G401.6 (cell line): ENCODE measurements around the gene LRBA.

Experiments used
- FAIRE-seq: peaks from 2 replicates; lab custom pipeline; 2012; peaks lifted over from hg19 to GRCh38; lab: Jason Lieb, UNC

LRBA gene

DNA sequence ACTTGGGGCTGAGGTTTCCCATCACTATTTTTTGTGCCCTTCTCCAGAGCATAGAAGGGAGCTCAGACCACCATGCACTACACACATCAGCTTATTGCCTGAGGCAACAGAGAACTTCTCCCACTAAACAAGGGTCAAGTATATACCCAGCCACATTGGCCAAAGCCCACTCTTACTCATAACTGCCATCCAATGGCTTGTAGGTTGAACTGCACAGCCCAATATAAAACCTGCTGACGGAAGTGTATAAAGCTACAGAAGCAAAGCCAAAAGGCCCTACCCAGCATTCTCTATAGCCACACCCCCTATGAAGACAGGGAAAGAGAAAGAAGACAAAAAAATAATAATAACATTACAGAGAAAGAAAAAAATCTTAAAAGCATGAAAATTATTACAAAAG lies 139.7 kb downstream of the LRBA start:
- no peak for FAIRE-seq

DNA sequence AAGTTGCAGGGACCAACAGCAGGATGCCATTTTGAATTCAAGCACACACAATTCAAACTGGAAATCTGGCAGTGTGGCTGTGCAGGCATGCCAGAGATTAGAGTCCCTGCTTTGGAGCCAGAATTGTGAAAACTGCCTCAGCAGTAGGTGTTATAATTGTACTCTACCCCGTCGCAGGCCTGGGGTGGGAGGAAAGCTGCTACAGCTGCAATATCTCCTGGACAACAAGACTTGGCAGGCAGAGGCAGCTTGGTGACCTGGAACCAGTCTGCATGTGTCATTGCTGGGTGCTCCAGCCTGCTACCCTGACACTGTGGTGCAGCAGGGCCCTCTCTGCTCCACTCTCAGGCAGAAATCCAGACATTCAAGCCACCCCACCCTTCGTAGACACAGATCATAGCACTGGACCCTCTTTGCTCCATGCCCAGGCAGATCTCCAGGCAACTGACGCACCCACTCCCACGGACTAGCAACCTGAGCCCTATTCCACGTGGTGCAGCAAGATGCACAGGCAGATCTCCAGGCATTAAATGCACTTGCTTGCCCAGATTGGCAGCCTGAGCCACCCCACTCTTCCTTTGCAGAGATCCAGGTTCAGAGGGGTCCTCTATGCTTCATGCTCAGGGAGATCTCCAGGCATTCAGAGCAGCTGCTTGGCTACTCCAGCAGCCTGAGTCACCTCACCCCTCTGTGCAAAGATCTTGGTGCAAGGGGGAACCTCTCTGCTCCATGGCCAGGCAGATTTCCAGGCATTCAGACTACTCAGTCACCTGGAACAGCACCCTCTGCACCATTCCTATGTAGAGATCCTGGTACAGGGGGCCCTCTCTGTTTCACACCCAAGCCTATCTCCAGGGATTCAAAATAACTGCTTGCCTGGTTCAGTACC lies 140.5 kb downstream of the LRBA start:
- FAIRE-seq: no peak

DNA sequence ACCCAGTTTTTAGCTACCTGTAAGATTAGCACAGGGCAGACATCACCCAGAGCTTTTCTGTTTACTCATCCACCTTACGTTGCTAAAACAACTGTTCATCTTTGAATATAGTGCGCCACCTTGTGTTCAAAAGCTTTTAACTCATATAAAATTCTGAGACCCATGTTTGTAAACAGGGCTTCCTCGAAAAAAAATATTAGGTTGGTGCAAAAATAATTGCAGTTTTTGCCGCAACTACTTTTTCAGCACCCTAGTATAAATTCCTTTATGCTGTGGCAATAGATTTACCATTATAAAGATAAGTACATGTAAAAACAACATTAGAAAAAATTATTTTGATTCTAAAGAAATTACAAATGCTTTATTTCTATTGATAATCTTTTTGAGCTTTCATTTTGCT lies 147.9 kb downstream of the LRBA start:
- peak; percentile 98 for FAIRE-seq

DNA sequence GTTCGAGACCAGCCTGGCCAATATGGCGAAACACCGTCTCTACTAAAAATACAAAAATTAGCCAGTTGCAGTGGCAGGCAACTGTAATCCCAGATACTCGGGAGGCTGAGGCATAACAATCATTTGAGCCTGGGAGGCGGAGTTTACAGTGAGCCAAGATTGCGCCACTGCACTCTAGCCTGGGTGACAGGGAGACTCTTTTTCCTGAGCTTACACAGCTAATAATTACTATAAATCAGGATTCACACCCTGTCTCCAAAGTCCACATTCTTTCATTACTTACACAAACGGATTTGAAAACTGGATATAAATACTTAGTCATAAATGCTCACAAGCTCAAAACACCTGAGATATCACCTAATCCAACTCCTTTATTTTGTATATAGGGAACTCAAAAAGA lies 151.6 kb downstream of the LRBA start:
- no peak for FAIRE-seq

DNA sequence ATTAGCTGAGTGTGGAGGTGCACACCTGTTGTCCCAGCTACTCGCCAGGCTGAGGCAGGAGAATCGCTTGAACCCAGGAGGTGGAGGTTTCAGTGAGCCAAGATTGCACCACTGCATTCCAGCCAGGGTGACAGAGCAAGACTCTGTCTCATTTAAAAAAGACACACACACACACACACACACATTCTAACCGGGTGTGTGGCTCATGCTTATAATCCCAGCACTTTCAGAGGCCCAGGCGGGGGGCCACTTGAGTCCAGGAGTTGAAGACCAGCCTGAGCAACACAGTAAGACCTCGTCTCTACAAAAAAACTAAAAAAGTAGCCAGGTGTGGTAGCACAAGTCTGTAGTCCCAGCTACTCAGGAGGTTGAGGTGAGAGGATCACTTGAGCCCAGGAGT lies 152.3 kb downstream of the LRBA start:
- FAIRE-seq: no peak

DNA sequence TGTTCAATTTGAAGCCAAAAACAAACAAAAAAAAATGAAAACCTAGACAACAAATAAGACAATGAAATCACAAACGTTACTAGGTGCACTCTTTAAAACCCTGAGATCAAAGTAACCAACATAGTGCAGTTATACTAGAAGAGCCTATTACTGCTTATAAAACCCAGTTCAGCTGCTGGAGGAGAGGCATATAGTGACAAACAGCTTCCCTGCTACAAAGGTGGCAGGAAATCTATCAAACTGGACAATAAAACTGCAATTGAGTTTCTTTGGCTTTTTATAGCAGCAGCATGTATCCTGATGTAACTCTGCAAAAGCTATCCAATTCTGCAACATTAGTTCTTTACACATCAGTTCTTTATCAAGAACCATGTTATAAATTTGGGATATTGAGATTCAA lies 155.6 kb downstream of the LRBA start:
- no peak for FAIRE-seq

DNA sequence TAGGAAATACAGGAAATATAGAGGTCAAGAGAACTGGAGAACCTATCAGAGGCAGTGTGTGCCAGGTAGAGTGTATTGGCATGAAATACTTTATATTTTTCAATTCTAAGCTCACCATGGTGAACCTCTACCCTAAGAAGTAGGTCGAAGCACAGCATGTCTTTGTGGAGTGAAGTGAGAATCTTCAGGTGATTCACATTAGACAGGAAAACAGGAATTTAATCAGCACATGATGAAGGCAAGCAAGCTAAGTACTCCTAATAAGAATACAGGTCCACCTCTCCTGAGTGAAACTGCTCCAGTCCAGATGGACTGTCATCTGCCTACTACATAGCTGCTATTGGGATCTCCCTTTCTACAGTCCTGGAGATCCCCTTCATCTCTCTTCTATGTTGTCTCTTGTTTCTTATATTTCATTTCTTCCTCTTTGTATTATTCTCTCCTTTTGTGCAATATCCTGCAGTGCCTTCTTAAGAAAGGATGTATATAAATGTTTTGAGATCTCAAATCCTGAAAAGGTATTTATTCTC lies 159.0 kb downstream of the LRBA start:
- FAIRE-seq: no peak

DNA sequence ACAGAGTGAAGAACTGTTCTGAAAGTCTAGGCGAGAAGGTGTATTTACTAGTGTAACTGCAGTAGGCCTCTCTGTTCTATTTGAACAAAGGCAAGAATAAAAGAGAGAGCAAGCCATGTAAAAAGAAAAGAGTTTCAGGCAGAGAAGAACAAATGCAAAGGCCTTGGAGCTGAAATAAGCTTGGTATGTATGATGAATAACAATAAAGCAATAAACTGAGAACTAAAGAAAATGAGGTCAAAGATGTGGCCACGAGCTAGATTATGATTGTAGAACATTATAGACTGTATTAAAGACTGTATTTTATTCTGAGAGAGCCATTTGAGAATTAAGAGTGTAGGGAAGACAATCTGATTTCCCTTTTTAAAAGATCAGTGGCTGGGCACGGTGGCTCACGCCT lies 160.5 kb downstream of the LRBA start:
- FAIRE-seq: no peak

DNA sequence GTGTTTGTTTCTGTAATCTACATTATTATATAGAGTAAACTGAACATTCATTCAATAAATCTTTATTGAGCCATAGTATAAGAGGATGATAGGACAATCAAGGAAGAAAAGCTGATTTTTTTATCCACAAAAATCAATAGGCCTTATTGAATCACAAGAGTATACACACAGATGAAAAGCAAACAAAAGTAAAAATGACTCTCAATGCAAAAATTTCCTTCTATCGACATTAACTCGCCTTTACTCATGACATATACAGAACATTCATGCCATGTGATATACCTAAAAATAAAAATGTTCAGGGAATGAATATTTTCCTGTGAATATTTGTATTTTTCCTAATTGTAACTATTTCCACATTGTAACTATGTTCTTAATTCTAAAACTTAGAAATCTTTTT lies 161.2 kb downstream of the LRBA start:
- FAIRE-seq: no peak

DNA sequence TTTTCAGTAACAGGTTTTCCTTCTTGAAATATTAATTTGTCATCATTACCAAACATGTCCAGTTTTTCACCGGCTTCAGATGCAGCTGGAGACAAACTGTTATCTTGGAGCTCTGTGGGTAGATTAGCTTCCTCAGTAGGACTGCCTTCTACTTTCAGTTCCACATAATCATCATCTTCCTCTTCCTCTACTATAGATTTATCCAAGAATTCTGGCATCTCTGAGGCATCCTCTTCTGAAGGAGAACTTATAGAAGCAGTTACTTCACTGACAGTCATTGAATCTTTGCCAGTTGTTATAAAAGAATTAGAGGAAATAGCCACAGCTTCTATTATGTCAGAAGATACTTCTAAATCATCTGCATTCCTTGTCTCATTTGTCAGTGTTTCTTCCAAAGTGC lies 162.9 kb downstream of the LRBA start:
- FAIRE-seq: no peak

DNA sequence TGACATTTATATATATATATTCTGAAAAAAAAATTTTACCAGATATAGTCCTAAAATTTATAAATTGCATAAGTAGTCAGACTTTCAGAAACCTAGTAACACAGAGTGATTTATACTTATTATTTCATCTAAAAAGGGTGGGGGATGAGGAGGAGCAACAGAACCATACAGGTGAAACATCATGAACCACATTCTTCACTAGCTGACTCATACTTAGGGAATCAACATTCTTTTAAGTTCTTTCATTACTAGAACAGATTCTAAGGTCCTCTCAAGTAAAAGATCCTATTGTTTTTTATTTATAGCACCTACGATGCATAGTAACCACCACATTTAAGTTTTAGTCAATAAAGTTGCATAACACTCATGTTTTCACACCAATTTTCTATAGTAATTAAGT lies 166.1 kb downstream of the LRBA start:
- no peak for FAIRE-seq

DNA sequence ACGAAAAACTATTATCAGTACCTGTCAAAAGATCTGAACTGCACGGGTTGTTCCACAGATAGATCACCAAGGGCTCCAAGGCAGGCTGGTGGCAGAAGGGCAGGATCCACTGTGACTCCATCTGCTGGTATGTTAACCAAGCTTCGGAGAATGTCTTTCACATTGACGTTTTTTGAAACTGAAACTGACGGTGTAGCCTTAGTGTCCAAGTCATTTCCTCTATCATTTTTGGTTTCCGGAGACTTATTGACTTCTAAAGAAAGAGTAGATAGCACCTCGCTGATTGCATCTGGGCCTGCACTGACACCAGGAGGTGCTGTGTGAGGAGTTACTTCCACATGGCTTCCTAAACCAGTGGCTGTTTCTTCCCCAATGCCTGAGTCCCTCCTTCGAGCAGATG lies 186.9 kb downstream of the LRBA start:
- no peak for FAIRE-seq

DNA sequence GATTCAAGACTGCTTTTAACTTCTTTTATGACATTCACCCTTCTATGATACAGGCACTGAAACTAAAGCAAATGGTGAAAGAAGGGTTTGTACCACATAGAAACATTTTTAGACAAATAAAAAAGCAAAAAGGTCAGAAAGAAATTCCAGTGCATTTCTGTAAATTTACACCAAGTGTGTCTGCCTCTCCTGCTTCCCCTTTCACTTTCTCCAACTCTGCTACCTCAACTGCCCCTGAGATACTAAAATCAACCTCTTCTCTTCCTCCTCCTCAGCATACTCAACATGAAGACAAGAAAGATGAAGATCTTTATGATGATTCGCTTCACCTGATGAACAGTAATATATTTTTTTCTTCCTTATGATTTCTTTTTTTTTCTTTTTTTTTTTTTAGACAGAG lies 187.9 kb downstream of the LRBA start:
- FAIRE-seq: no peak

DNA sequence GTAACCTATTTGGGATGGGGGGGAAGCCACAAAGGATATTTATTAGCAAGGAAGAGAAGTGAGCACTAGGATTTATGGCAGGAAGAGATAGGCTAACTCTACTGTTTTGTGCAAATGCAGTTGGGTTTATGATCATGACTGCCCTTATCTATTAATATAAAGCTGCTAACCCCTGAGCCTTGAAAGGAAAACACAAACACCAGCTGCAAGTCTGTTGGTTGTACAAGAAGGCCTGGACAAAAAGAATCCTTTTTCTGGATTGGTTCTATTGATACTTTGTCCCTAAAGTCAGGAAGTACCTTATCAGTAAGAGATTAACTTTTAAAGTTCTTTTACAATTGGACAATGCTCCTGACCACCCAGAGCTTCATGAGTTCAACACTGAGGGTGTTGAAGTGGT lies 188.8 kb downstream of the LRBA start:
- no peak for FAIRE-seq

DNA sequence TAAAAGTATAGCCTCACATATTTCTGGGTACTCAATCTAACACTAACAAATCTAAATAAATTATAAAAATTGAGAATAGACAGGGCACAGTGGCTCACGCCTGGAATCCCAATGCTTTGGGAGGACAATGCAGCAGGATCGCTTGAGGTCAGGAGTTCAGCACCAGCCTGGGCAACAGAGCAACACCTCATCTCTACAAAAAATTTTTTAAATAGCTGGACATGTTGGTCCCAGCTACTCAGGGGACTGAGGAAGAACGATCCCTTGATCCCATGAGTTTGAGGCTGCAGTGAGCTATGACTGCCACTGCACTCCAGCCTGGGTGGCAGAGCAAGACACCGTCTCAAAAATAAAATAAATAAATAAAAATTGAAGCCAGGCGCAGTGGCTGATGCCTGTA lies 192.7 kb downstream of the LRBA start:
- no peak for FAIRE-seq

DNA sequence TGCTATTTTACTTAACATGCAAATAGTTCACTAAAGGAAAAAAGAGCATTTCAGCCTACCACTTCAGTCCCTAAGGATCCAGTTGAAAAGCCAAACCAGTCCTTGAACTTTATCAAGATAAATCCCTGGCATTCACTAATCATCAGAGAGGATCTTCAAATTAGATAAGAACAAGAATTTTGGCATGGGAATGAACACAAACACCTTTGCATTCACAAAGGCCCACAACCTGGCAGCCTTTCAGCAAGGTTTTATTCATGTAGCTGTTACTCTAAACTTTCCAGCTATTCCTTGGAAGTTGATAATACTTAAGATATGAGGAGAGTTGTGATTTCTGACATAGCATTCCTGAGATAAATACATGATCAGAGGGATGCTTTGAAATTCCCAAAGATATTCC lies 193.4 kb downstream of the LRBA start:
- FAIRE-seq: no peak

DNA sequence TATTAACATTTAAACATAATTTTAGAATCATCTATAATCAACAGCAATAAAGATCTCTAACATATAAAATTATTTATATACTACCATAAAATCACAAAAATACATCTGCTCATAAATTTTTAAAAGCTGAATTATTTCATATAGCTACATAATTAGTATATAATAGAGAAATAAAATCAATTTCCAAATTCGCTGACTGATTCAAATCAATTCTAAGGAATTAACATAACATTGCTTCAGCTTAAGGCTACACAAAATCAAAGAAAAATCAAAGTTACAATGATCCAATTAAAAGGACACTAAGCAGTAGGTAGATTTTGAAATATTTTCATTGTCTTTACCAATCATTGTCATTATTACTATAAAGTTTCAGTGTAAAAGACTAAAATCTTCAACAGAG lies 194.7 kb downstream of the LRBA start:
- FAIRE-seq: peak; percentile 81

DNA sequence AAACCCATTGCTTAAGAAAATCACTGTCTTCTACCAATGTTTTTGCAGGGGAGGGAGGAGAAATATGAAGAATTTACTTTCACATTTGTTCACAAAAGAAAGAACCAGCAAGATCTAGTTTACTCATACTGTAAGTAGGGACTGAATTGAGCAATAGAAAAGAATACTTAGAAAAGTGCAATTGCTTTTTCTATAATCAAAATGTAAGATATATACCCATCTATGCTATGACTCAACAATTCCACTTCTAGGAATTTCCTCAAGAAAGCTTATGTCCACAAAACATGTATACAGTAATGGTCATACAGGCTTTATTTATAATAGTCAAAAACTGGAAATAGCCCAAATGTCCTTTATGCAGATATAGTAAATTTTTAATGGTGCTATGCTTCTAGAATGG lies 196.4 kb downstream of the LRBA start:
- FAIRE-seq: no peak

DNA sequence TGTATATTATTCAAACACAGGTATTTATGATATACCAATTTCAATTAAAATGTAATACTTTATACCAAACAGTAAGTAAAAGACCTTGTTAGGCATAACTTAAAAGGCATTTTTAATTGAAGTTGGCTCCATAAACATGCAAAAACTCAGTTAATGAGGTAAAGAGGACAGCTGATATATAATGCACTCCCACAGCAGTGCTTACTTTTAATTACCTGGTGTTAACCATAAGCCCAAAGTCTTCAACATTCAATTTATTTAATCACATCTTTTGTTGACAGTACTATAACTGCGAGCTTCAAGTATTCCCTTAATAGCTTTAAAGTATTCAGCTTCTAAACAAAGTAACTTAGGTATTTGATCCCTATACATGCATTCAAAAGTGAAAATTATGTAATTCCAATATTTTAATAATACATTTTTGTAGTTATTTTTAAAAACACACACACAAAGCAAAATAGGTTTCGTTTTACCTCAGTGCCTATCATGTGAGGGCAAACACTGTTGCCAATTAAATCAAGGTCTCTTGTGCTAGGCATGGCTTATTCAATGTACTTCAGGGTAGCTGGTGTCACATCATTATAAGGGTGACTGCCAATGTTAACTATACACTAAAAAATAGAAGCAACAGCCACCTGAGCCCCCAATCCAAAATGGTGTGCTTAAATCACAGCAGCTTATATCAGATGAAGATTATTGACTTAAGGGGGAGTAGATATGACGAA lies 197.1 kb downstream of the LRBA start:
- peak; percentile 17 for FAIRE-seq

DNA sequence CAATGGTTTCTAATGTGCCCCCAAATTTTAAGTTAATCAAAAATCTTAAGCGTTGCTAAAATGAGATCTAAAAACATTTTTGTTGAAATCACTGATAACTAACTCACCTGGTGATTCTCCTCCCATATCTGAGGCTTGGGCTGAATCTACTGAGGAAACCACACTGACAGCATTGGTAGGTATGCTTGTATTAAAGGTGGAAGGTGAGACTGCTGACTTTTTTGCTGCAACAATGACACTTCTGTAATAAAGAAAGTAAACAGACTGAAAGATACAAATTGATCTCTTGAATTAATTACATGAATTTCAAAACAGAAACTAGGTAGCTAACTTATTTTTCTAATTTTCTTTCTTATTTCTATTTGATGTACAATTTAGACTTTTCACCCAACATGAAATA lies 198.1 kb downstream of the LRBA start:
- FAIRE-seq: no peak

DNA sequence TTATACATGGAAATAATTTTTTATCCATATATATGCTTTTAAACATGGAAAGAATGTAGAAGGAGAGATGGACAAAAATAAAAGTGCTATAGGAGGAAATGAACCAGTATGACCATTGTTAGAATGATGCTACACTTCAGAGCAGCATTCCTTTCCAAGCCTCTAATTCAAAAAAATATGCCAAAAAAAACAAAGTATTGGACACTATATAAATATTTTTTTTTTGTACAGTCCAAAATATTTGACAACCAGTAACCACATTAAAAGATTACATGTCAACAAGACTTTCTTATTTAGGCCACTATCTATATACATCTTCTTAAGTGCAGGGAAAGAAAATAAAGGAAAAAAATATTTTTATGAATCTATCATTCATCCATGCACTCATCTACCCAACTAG lies 198.6 kb downstream of the LRBA start:
- no peak for FAIRE-seq

DNA sequence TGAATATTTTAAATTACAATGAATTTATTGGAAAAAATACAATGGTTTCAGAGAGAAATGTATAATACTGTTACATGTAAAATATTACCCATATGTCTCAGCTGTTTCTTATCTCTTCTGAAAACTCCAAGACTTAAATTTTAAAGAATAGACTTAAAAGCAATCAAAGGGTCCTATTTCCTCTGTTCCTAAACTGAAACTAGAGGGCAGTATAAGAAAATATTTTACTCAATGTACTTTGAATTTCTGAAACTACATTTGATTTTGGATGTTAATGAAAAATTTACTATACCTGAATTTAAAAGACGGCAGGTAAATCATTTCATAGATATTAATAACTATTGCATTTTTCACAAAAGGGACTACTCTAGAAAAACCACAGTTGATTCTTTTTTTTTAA lies 200.2 kb downstream of the LRBA start:
- peak; percentile 75 for FAIRE-seq

DNA sequence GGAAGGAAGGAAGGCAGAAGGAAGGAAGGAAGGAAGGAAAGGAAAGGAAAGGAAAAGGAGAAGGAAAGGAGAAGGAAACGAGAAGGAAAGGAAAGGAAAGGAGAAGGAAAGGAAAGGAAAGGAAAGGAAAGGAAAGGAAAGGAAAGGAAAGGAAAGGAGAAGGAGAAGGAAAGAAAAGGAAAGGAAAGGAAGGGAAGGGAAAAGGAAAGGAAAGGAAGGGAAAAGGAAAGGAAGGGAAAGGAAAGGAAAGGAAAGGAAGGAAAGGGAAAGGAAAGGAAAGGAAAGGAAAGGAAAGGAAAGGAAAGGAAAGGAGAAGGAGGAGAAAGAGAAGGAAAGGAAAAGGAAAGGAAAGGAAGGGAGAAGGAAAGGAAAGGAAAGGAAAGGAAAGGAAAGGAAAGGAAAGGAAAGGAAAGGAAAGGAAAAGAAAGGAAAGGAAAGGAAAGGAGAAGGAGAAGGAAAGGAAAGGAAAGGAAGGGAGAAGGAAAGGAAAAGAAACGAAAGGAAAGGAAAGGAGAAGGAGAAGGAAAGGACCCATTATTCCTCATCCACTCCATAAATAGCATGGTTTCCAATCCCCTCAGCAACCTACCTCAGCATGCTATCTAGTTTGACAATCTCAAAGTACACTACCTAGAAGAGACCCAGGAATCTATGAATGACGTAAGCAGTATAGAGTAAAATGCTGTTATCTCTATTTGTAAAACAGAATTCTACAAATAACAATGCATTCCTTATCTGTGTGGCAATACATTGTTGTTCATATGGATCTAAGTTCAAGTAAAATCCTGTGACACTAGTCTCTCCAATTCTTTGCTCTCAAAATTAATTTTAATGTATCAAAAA lies 209.7 kb downstream of the LRBA start:
- FAIRE-seq: no peak
